ENCODE data around the gene GOLGA8J.
"Not testable (repeated sequence)": the region's sequence is repeated elsewhere in the genome, so short reads cannot be mapped to it uniquely, and the experiment has no call there.

The GOLGA8J gene

GRCh38 chr15:30110591-30110990 is 27.8 kb downstream of the GOLGA8J start:
- in situ Hi-C loops (cut with MboI; ENCODE audit: low pct_unique_long_range_greater_than_20kb, low sequenced_read_pairs, unreplicated experiment); DNase-seq (ENCODE audit: low spot score): not testable (repeated sequence)

GRCh38 chr15:30130066-30130465 is 47.3 kb downstream of the GOLGA8J start:
- in situ Hi-C loops (cut with MboI; ENCODE audit: low pct_unique_long_range_greater_than_20kb, low sequenced_read_pairs, unreplicated experiment); DNase-seq (ENCODE audit: low spot score): not testable (repeated sequence)

GRCh38 chr15:30134751-30135150 is 52.0 kb downstream of the GOLGA8J start, which contains the start of gene GOLGA8T:
Gene GOLGA8T, plus strand, starts transcription at chr15:30135051. Its CDS starts 98 bp downstream, at chr15:30135149.
- in situ Hi-C loops (cut with MboI; ENCODE audit: low pct_unique_long_range_greater_than_20kb, low sequenced_read_pairs, unreplicated experiment); DNase-seq (ENCODE audit: low spot score): not testable (repeated sequence)

All from GM13977 (cell line).